GM19438 (cell line): Measurements from ENCODE around the gene SIM1.

Experiments used
- ATAC-seq: cut with Tn5 transposase; IDR thresholded peaks from one replicate; pipeline ENCODE4 v1.9.1; 2021; ENCODE audit warnings: low read depth; ENCODE audit not compliant: unreplicated experiment

Gene SIM1

GRCh38 chr6:100457311-100457990 lies 7.3 kb downstream of the SIM1 start:
- no peak for ATAC-seq

GRCh38 chr6:100456908-100457235 lies 7.8 kb downstream of the SIM1 start:
- no peak for ATAC-seq

GRCh38 chr6:100456141-100456907 lies 8.4 kb downstream of the SIM1 start:
- no peak for ATAC-seq

- peak; percentile 74 for ATAC-seq
Observed at GRCh38 chr6:100455230-100456124, 9.2 kb downstream of the SIM1 start.

- no peak for ATAC-seq
Observed at GRCh38 chr6:100454551-100455229, 10.0 kb downstream of the SIM1 start.

GRCh38 chr6:100453701-100454521 lies 10.8 kb downstream of the SIM1 start:
- ATAC-seq: no peak

GRCh38 chr6:100452998-100453397 lies 11.7 kb downstream of the SIM1 start:
- ATAC-seq: no peak

- ATAC-seq: no peak
Observed at GRCh38 chr6:100451577-100451976, 13.1 kb downstream of the SIM1 start.

- no peak for ATAC-seq
Observed at GRCh38 chr6:100449239-100449691, 15.5 kb downstream of the SIM1 start.

GRCh38 chr6:100447900-100448748 lies 16.6 kb downstream of the SIM1 start:
- no peak for ATAC-seq

- ATAC-seq: no peak
Observed at GRCh38 chr6:100447081-100447899, 17.4 kb downstream of the SIM1 start.

GRCh38 chr6:100446115-100447080 lies 18.3 kb downstream of the SIM1 start:
- ATAC-seq: no peak

- no peak for ATAC-seq
Observed at GRCh38 chr6:100445512-100445911, 19.2 kb downstream of the SIM1 start.

- ATAC-seq: no peak
Observed at GRCh38 chr6:100440935-100441334, 23.8 kb downstream of the SIM1 start.

GRCh38 chr6:100435299-100435698 lies 29.4 kb downstream of the SIM1 start:
- no peak for ATAC-seq

- ATAC-seq: no peak
Observed at GRCh38 chr6:100433726-100434435, 30.8 kb downstream of the SIM1 start.
